T-cell (primary cell): Measurements from ENCODE around the gene ABT1. TPM values are rescaled to one million over a fixed set of nuclear protein-coding genes. Genes with fewer than 3 reads are reported as not detected.

Experiments
- ATAC-seq, 4 experiments: fragments of 200-7000 bp in 3 of 4; fragments of 150-1000 bp in 1 of 4; cut with Tn5 transposase; replicated peaks in 1 of 4; 1 replicate in 3 of 4; 2 replicates in 1 of 4; pipeline ENCODE4 v1.10.0; 2021; ENCODE audit warnings: moderate library complexity in 3 of 4, mild to moderate bottlenecking in 2 of 4, moderate number of reproducible peaks in 1 of 4
- CTCF ChIA-PET, 2 donors: fragments of 300-600 bp; sonication (Branson Sonifier 250); formaldehyde crosslinking; loops; one replicate each; lab custom pipeline; 2022; ENCODE audit warnings: antibody characterized with exemption in 2 of 2; lab: Charles Lee
- POLR2A ChIA-PET, 2 donors: fragments of 300-600 bp; sonication (Branson Sonifier 250); formaldehyde crosslinking; loops; one replicate each; lab custom pipeline; 2022; ENCODE audit warnings: antibody characterized with exemption in 2 of 2; lab: Charles Lee
- DNase-seq, 35 experiments: peaks; one replicate each; pipeline versions ENCODE4 v3.0.0 to v3.0.0-alpha.2; 2013 to 2023
- H3K27ac ChIP-seq: one replicate; pipeline ENCODE4 v1.5.1; 2013; ENCODE audit warnings: low read length
- H3K27me3 ChIP-seq, 2 experiments: replicated peaks in 1 of 2; 1 replicate in 1 of 2; 2 replicates in 1 of 2; pipeline versions ENCODE4 v1.6.1 to v1.7.0; 2013; ENCODE audit warnings: low read length in 1 of 2, mixed read lengths in 1 of 2; ENCODE audit not compliant: control insufficient read depth in 2 of 2, insufficient read depth in 2 of 2; ENCODE audit errors: extremely low read depth in 1 of 2
- H3K36me3 ChIP-seq, 2 donors: 1 replicate in 1 of 2; 2 replicates in 1 of 2; pipeline versions ENCODE4 v1.6.1 to v1.7.0; 2013; ENCODE audit warnings: low read length in 1 of 2; ENCODE audit not compliant: control insufficient read depth in 2 of 2, insufficient read depth in 1 of 2; ENCODE audit errors: extremely low read depth in 1 of 2
- H3K4me1 ChIP-seq, 2 experiments: 1 replicate in 1 of 2; 2 replicates in 1 of 2; pipeline versions ENCODE4 v1.6.1 to v1.7.0; 2013; ENCODE audit warnings: low read length in 2 of 2, mixed read lengths in 1 of 2; ENCODE audit not compliant: insufficient read depth in 2 of 2, control insufficient read depth in 1 of 2; ENCODE audit errors: extremely low read depth in 1 of 2
- H3K4me3 ChIP-seq, 2 donors: 1 replicate in 1 of 2; 2 replicates in 1 of 2; pipeline versions ENCODE4 v1.5.1 to v1.7.0; 2013; ENCODE audit warnings: mild to moderate bottlenecking in 2 of 2, low read length in 1 of 2, moderate library complexity in 1 of 2; ENCODE audit not compliant: control insufficient read depth in 1 of 2; ENCODE audit errors: extremely low read depth in 1 of 2
- H3K9me3 ChIP-seq: 2 replicates; pipeline ENCODE4 v1.7.0; 2013
- H3K27ac Mint-ChIP-seq, 2 donors: one replicate each; pipeline ENCODE4 v1.8.0; 2020 to 2021; ENCODE audit warnings: mild to moderate bottlenecking in 2 of 2, mixed read lengths in 2 of 2
- H3K27me3 Mint-ChIP-seq, 2 donors: one replicate each; pipeline ENCODE4 v1.8.0; 2021 to 2022; ENCODE audit warnings: mixed read lengths in 2 of 2
- H3K36me3 Mint-ChIP-seq: one replicate; pipeline ENCODE4 v1.8.0; 2021; ENCODE audit warnings: mixed read lengths
- H3K4me1 Mint-ChIP-seq, 3 donors: one replicate each; pipeline ENCODE4 v1.8.0; 2020 to 2022; ENCODE audit warnings: mixed read lengths in 3 of 3, mild to moderate bottlenecking in 1 of 3
- H3K4me3 Mint-ChIP-seq, 3 donors: one replicate each; pipeline ENCODE4 v1.8.0; 2020 to 2022; ENCODE audit warnings: mild to moderate bottlenecking in 3 of 3, mixed read lengths in 3 of 3, moderate library complexity in 3 of 3
- H3K9me3 Mint-ChIP-seq, 3 donors: one replicate each; pipeline ENCODE4 v1.8.0; 2020 to 2022; ENCODE audit warnings: mixed read lengths in 3 of 3
- WGBS: methylation state at CpG from one replicate; pipeline ENCODE4 v1.1.5; 2013; ENCODE audit warnings: missing lambda C conversion rate; ENCODE audit not compliant: insufficient coverage; 5-methylcytosine and 5-hydroxymethylcytosine counted together
- total RNA-seq, 35 experiments: library from RNA in 6 of 35; stranded (reverse) in 6 of 35; fragments of 120-200 nt in 1 of 35; gene quantifications; one replicate each; pipeline versions ENCODE4 v1.2.1 to v1.2.4 and lab custom pipeline; 2013 to 2026

The ABT1 gene
- total RNA-seq, 5 donors from 2014 or later (not counting 1 experiment from before 2014, with no cell fraction given), result 27.6 to 36.4 (median 35.6) TPM

DNA sequence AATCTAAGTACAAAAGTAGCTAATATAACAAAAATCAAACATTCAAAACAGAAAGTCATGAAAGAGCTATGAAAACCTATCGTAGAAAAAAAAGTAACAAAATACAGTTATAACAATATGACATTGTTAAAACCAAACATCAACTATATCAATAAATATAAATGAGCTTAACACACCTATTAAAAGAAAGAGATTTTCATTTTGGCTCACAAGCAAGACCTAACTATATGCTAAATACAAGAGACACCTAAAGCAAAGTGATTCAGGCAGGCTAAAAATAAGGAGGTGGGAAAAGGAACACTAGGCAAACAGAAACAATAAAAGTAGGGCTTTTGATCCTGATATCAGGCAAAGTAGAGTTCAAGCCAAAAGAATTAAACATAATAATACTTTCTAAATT lies 49.3 kb downstream of the ABT1 start:
- H3K4me1 Mint-ChIP-seq, result peaks cover 4 to 8% (median 5%) of the 10 kb centered on the region in 3 donors
- DNase-seq (no peak), ATAC-seq (no peak)
- H3K36me3 Mint-ChIP-seq, result peaks cover 79% of the 10 kb centered on the region
- CTCF ChIA-PET, result no interaction called here
- no CpG with 5 or more reads among the region's 1 CpG for WGBS
- no peaks in the 10 kb centered on the region for H3K27me3 Mint-ChIP-seq
- H3K27ac ChIP-seq, result no peak overlapping the region
- POLR2A ChIA-PET, result no interaction called here
- no peak overlapping the region for H3K27ac Mint-ChIP-seq
- H3K27me3 ChIP-seq, result no peaks in the 10 kb centered on the region
- peaks cover 0 to 27% of the 10 kb centered on the region in 2 donors for H3K36me3 ChIP-seq
- no peaks in the 10 kb centered on the region for H3K4me1 ChIP-seq
- no peak overlapping the region for H3K4me3 Mint-ChIP-seq
- peaks cover 9 to 35% (median 14%) of the 10 kb centered on the region in 3 donors for H3K9me3 Mint-ChIP-seq
- peaks cover 5% of the 10 kb centered on the region for H3K9me3 ChIP-seq
- H3K4me3 ChIP-seq, result no peak overlapping the region

Other genes starting within 250 kb of the ABT1 start
- gene BTN3A2, start 231.8 kb upstream of the ABT1 start, total RNA-seq, result 100 to 1,000 TPM; 135 to 314 (median 224) TPM
- 10 to 100 TPM; 18.6 to 29.2 (median 21.3) TPM for gene BTN2A2, start 213.8 kb upstream of the ABT1 start, total RNA-seq
- gene BTN3A1, start 194.7 kb upstream of the ABT1 start, total RNA-seq, result 100 to 1,000 TPM; 205 to 270 (median 210) TPM
- gene BTN3A3, start 156.4 kb upstream of the ABT1 start, total RNA-seq, result 100 to 1,000 TPM; 115 to 172 (median 142) TPM
- 10 to 100 TPM; 36.1 to 53.4 (median 47.9) TPM for gene BTN2A1, start 139.0 kb upstream of the ABT1 start, total RNA-seq
- not detected for gene BTN1A1, start 96.7 kb upstream of the ABT1 start, total RNA-seq
- 10 to 100 TPM; 49.2 to 92.5 (median 62.7) TPM for gene HMGN4, start 58.6 kb upstream of the ABT1 start, total RNA-seq
- gene ZNF322, start 62.8 kb downstream of the ABT1 start, total RNA-seq, result 10 to 100 TPM in 3 of 5 donors, 1 to 10 TPM in 2; 2.9 to 17.9 (median 14.7) TPM